HG03025 (cell line): ENCODE results near the gene ACYP1.
A peak's percentile ranks its signal among the peaks of the same experiment; 100 is the strongest.

Source experiments
- ATAC-seq: cut with Tn5 transposase; IDR thresholded peaks from one replicate; pipeline ENCODE4 v1.9.1; 2021; ENCODE audit warnings: mild to moderate bottlenecking, moderate library complexity; ENCODE audit not compliant: unreplicated experiment, low FRiP score

The ACYP1 gene

DNA sequence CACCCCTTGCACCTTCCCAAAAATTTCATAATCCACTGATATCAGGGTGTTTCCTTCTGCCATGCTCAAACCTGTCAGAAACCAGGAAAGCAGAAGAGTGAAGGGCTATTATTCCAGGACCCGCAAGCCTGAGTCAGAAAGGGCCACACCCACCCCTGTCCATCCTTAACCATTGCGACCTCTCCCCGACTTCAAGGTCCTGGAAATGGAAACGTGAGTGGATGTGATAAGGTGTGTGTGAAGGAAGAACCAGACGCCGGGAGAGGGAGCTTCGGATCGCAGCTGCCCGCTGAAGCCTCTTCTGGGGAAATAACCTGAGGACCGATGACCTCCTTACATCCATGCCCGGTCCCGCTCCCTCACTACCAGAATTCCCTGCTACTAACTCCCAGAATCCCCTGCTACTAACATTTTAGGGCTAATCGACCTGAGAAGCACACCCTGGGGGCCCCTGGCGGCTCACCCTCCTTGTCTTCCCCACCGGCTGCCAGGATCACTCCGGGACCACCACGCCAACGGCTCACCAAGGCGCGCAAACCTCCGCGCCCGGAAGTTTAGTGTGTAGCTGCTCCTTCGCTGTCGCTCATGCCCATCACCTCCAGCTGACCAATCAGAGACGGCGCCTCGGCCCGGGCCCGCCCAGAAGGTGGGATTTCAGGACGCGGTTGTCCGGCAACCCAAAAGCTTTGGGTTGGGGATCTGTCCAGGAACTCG, at the start of gene ACYP1:
ACYP1 (minus strand) TSS at position 534 of the 714 bp plus-strand sequence; CDS start at position 63, 471 bp downstream.
- peak; percentile 90 for ATAC-seq

DNA sequence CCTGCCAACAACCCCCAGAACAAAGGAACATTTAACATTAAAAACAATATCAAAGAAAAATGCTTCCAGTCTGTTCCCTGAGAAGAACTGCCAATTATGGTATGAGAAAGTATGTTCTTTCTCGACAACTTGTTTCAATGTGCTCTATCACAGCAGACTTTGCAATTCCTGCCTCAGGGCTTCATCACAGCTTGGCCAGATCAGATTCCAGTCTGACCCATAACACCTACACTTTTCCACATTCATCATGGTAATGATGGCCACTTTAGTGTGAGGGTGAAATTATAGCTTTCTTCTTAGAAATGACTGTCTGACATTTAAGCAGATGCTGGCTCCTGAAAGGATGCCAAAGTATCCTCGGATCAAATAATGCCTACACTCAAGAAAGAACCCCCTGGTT, 46.1 kb upstream of the ACYP1 start:
- ATAC-seq, result no peak

DNA sequence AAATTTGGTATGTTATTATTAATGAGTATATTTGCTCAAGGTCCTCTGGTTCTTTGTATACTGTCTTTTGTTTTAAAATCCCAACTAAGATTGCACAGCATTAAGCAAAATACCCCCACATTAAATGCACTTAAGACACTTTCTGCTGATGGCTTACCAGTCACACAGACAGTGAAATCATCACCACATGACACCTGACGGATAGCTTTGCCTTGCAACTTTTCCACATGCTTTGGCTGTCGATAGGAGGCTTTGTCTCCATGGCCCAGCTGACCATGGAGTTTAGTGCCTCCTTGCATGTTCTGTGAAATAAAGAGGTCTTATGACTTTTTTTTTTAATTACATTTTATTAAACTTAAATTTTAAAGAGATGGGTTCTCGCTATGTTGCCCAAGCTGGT, 43.4 kb upstream of the ACYP1 start:
- ATAC-seq, result no peak

DNA sequence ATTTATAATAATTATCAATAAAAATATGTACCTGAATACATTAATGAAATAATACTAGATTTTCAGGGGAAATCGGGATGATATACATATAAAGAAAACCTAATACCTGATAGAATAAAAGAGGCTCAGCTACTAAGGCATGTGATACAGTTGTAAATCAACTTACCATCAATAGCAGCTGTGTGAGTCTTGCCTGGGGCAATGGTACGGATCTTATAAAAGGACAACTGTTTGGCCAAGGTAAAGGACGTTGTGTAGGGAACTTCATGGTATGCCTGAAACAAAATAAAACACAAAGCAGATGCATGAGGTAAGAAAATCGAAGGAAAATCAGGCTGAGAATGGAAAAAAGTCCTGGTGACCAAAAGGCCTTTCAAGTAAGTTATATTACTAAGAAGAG, 37.7 kb upstream of the ACYP1 start:
- no peak for ATAC-seq

DNA sequence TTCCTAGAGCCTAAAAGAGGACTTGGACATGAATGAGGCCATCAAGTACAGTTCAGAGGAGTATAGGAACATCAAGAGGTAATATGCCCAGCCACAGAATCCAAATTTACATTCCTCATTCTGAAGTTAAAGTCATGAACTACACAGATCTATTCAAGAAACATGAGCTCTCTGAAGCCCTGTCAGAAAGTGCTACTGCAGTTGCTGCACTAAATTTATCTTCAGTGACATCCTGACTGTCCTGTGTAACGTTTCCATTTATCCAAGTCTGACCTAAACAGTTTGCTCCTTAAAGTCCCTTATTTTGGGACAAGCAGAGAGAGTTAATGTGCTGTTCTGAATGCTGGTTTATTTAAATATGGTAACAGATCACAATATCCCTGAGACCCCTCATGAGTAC, 34.9 kb upstream of the ACYP1 start:
- ATAC-seq, result no peak

DNA sequence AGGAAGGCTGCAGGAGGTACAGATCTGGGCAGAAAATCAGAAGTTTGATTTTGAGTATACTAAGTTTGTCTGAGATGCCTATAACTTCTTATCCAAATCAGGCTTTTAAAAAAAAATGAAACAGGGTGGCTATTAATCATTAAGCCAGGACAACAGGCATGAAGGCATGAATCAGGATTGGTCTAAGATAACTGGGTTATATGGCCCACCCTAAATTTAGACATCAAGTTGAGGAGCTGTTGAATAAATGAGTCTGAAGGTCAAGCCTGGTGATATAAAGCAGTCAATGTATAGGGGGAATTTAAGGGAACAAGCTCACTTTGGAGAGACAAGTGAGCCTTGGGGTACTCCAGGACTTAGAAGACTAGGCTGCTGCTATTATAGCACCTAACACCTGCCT, 34.4 kb upstream of the ACYP1 start:
- no peak for ATAC-seq

DNA sequence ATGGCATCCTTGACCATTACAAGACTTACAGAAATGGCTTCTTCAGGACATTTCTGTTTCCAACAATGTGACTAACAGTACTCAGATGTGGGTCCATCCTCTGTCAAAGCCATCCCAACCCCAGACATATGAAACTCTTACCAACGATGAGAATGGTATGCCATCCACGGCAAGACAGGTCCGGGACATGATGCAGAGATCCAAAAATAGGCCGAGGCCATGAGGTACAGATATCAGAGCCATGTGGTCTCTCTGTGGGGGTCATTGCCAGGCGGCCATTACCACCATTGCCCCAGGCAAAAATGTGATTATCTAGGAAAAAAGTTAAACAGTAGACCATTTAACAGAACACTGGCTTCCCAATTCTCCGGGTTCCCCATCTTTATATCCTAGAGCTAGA, 33.1 kb upstream of the ACYP1 start:
- no peak for ATAC-seq

DNA sequence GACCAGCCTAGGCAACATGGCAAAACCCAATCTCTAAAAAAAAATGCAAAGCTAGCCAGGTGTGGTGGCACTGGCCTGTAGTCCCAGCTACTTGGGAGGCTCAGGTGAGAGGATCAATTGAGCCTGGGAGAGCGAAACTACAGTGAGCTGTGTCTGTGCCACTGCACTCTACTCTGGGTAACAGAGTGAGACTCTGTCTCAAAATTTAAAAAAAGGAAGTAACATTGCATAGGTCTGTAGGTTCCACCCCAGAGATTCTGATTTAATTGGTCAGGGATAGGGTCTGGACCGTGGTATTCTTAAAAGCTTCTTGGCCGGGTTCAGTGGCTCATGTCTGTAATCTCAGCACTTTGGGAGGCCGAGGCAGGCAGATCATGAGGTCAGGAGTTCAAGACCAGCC, 31.9 kb upstream of the ACYP1 start:
- no peak for ATAC-seq

DNA sequence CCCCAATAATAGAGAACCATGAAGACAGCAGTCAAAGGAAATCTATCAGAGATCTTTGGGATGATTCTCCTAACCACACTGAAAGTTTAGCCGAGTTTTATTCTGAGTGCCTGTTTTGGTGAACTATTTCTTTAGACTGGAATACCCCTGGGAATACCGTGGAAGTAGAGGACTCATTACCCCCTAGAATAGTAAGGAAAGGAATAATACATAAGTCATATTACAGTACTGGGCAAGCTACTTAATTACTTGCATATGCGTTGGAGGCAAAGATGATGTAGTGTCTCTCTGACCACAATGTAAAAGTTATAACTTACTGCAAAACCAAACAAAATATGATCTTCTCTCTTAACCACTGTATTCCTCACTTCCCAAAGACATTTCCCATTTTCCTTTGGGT, 31.1 kb upstream of the ACYP1 start:
- ATAC-seq, result no peak

DNA sequence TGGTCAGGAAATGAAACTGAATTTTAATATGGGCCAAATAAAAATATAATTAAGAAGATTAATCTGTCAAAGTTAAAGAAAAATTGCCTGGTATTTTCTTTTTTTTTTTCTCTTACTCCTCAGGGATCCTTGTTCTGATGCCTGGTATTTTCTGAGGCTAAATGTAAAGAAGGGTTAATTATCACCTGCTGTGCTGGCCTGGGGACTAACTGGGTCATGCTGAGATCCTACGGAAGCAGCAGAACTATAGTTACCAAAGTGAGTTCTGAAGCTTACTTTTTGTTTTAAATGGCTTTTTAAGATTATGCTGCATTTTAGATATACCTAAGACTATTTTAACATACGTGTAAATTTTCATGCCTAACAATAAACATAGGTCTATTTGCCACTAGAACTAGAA, 28.9 kb upstream of the ACYP1 start:
- ATAC-seq, result no peak

DNA sequence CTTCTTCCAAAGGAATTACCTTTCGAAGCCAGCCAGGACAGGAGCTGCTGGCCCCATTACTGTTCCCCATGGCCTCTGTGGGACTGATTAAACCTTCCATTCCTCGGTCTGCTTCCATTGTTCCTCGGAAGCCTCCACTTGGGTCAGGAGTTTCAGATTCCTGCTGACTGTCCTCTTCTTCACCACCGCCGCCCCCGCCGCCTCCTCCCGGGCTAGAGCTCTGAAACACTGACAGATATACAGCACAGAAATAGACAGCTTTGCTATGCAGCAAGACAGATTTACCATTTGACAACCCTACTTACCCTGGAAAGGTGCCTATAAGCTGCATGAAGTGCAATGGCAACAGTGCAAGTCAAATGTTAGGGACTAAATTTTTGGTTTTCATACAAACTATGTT, 27.4 kb upstream of the ACYP1 start:
- ATAC-seq, result no peak

DNA sequence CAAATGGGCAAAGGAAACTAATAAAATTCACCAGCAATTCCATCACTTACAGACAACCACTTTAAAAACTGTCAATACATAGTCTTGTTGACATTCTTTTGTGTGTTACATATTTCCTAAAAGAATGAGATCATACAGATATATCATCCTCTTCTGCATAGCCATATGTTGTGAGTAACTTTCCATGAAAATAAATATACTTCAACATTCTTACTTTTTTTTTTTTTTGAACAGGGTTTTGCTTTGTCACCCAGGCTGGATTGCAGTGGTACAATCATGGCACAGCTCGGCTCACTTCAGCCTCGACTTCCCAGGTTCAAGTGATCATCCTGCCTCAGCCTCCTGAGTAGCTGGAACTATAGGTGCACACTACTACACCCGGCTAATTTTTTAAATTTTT, 26.5 kb upstream of the ACYP1 start:
- no peak for ATAC-seq

DNA sequence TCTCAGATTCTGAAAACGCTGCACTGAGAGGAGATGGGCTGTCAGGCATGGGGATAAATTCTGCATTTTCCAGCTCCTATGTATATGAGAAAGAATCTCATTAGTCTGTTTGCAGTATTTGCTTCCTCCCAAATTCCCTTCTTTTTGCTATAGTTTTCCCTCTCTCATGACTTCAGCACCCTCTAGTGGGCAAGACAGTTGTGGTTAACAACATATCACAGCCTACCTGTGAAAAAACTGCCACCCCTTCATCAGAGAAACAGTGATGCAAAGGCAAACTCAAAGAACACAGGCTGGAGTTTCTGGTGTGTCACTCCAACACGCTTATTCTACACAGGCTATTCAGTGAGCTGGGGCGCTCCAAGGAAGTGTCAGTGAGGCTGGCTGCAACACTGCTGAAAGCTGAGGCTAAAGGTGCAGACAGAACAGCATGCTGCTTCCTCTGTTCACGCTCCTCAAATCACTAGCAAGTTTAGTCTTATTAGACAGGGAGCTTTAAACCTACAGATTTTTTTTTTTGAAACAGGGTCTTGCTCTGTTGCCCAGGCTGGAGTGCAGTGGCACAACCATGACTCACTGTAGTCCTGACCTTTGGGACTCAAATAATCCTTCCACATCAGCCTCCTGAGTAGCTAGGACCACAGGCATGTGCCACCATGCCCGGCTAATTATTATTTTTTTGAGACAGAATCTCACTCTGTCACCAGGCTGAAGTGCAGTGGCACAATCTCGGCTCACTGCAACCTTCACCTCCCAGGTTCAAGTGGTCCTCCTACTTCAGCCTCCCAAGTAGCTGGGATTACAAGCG, 24.9 kb upstream of the ACYP1 start:
- no peak for ATAC-seq

DNA sequence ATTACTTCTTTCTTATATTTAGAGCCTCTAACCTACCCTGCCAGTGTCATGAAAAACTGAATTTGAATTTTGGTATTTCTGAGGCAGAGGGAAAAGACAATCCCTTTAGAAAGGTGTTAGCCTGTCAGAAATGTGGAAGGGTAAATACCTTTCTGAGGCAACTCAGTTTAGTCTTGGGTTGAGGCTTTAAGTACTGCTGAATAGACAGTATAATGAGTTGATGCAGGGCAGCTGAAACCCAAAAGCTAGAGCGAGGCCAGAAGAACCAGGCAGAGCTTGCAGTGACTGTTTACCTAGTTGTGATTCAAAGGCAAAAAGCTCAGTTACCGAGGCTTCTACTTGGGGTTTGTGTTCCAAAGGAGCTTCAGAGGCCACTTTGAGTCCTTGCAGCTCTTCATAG, 24.3 kb upstream of the ACYP1 start:
- no peak for ATAC-seq

DNA sequence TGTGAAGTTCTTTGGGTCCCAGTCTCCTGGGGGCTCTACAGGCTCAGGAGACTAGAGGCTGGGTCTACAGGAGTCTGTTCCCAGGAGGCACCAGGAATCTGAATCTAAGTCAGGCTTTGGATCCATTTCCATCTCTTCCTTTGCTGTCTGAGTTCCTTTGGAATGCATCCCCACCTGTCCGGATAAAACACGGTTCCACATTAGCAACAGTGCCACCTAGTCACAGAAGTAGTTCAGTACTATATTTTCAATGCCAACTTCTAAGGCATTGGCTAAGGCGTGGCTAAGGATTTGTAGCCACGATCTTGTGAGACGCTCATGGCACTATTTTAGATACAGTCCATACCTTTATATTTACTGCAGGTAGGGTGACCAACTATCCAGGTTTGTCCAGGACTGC, 20.7 kb upstream of the ACYP1 start:
- ATAC-seq, result no peak

DNA sequence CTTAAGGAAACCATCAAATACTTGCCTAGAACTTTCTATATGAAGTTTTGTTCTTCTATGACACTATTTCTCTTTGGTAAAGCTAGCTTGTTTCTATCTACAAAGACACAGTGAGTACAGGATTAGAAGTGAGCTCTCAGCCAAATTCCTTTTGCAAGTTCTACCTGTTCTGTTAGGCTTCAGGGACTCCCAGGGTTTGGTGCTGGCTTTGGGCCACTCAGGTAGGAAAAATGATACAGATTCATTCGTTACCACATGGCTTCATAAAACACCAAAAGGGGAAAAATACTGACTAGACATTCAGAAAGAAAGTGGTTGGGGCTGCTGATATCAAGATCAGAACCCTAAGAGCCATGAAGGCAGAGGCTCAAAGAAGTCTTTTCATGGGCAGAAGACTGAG, 19.4 kb upstream of the ACYP1 start:
- no peak for ATAC-seq

DNA sequence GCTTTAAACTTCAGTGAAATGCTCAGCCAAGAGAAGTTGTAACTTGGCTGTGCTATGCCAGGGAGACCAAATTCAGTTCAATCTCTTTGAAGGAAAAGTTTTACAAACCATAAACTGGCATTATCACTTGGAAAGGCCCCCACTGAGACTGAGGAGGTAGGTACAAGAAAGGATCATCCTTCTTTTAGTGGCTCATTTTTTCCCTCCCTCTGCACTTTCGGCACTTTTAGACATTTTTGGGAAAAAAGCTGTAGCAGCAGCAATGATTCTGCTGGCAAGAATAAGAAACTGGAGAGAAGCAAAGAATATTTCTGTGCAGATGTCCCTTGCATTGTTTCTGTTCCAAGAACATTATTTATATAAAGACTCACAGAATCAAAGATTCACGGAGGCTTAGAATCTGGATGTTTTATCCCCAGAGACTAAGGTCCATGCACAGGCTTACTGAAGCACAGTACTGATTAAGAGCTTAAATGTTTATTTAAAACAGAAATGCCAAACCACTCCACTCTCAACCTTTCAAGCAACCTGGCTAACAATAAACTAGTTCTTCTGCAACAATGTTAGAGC, 17.9 kb upstream of the ACYP1 start:
- ATAC-seq, result no peak

DNA sequence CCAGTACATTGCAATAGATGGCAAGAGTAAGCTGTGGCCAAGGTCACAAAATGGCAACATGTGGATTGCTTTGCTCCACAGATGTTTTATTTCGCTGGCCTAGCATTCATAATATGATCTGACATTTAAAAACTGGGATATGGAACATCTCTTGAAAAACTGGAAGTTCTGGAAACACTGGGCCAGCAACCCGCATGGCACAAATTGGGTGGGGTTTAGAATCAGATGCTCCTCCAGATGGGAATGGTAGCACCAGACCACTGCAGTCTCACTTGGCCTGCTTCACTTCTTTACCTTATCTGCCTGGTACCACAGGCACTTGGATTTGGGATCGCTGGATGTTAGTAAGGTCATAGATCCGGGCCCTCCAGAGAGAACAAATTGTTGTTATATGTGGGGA, 15.7 kb upstream of the ACYP1 start:
- ATAC-seq, result no peak

DNA sequence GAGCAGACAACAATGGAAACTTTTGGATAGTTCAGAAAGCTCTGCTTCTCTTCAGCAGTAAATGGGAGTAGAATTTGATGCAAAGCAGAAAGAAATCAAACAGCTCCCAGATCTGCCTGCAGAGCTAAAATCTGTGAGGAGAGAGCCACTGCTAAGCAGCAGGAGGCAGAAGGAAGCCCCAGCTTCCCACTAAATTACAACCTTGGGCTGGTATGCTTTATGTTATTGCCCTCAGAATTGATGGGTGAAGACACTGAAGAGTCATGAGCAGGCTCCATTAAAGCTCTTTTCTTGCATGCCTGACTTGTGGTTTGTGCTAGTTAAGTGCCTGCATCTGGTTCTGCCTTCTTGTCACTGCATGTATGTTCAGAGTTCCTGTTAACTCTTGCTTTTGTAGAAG, 14.0 kb upstream of the ACYP1 start:
- ATAC-seq, result no peak

DNA sequence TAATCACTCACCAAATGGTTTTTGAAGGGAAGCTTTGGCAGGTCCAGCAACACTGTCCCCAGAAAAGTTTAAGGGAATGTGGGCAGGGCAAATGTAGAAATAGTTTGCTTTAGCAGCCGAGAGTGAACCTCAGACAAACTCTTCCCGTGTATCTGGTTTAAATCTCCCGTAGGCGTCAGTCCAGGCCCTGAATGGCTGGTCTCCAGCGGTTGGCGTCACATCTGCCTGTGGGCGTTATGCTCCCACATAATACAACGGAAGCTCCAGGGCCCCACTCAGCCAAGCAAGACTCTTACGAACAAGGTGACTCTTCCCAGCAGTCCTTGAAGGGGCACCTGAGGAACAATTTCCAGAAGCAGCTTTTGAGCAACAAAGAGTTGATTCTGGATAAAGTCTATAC, 6.6 kb upstream of the ACYP1 start:
- ATAC-seq, result no peak

DNA sequence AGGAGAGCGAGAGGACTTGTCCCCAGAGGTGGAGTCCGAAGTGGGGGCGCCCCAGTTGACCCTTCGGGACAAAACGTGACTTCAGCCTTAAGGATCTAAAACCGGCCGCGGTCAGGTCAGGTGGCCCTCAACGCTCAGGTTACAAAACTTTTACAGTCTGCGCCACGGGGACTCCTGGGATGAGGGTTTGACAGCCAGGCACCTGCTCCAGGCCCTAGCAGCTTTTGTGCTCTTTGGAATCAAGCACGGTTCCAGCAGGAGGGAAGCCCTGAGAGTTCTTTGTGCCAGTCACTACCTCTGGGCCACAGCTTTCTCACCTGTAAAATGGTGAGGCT, 6.0 kb upstream of the ACYP1 start:
- ATAC-seq, result no peak
